GM12891 (cell line): ENCODE data around the gene TAF9B.
"Not testable (repeated sequence)": the region's sequence is repeated elsewhere in the genome, so short reads cannot be mapped to it uniquely, and the experiment has no call there.

Experiments used
- DNase-seq: peaks from one replicate; pipeline ENCODE4 v3.0.0; 2011; ENCODE audit warnings: low spot score; ENCODE audit not compliant: insufficient read length
- FAIRE-seq: peaks from 2 replicates; lab custom pipeline; 2011; peaks lifted over from hg19 to GRCh38; lab: Jason Lieb, UNC
- PAX5 ChIP-seq: IDR thresholded peaks from 2 replicates; pipeline ENCODE4 v1.6.1; 2011; ENCODE audit warnings: low read length, moderate library complexity, mild to moderate bottlenecking; ENCODE audit not compliant: insufficient read depth, severe bottlenecking
- POLR2A ChIP-seq: IDR thresholded peaks from 2 replicates; pipeline ENCODE4 v1.6.1; 2011; ENCODE audit warnings: low read depth, low read length, control low read depth
- POLR2AphosphoS5 ChIP-seq: IDR thresholded peaks from 2 replicates; pipeline ENCODE4 v1.6.1; 2011; ENCODE audit warnings: low read depth, low read length, control low read depth
- POU2F2 ChIP-seq: IDR thresholded peaks from 2 replicates; pipeline ENCODE4 v1.6.1; 2011; ENCODE audit warnings: low read depth, mild to moderate bottlenecking, control low read depth, low read length, moderate library complexity
- SPI1 ChIP-seq: IDR thresholded peaks from 2 replicates; pipeline ENCODE4 v1.6.1; 2011; ENCODE audit warnings: low read depth, low read length, control low read depth
- TAF1 ChIP-seq: IDR thresholded peaks from 2 replicates; pipeline ENCODE4 v1.6.1; 2011; ENCODE audit warnings: low read depth, low read length, control low read depth

TAF9B gene

GRCh38 chrX:78133238-78133960 lies 6.1 kb downstream of the TAF9B start:
- DNase-seq (no peak), FAIRE-seq (no peak)
- TF ChIP-seq SPI1: no peak
- no peak for TF ChIP-seq POLR2AphosphoS5
- no peak for TF ChIP-seq TAF1
- TF ChIP-seq POU2F2: no peak
- no peak for TF ChIP-seq POLR2A
- no peak for TF ChIP-seq PAX5

- TF ChIP-seq POU2F2 (no peak), POLR2AphosphoS5 (no peak), TAF1 (no peak), PAX5 (no peak), SPI1 (no peak), POLR2A (no peak)
- DNase-seq (no peak), FAIRE-seq (no peak)
Observed at GRCh38 chrX:78131117-78131516, 8.3 kb downstream of the TAF9B start.

- no peak for FAIRE-seq
- TF ChIP-seq SPI1: no peak
- no peak for TF ChIP-seq POU2F2
- no peak for TF ChIP-seq TAF1
- TF ChIP-seq PAX5: no peak
- TF ChIP-seq POLR2AphosphoS5: no peak
- 0 out of 2 replicates have a peak, but pooled peaks have one; percentile 20 for TF ChIP-seq POLR2A
- DNase-seq: no peak
Observed at GRCh38 chrX:78130396-78130795, 9.1 kb downstream of the TAF9B start.

- DNase-seq (no peak), FAIRE-seq (no peak)
- TF ChIP-seq POLR2A (0 out of 2 replicates have a peak, but pooled peaks have one; percentile 15), POLR2AphosphoS5 (0 out of 2 replicates have a peak, but pooled peaks have one; percentile 24), SPI1 (no peak)
Observed at GRCh38 chrX:78129714-78130113, 9.7 kb downstream of the TAF9B start.

GRCh38 chrX:78125781-78126180 lies 13.7 kb downstream of the TAF9B start:
- DNase-seq: not testable (repeated sequence)
- peak; percentile 69 for FAIRE-seq

GRCh38 chrX:78125148-78125547 lies 14.3 kb downstream of the TAF9B start:
- FAIRE-seq (no peak), DNase-seq (no peak)
- TF ChIP-seq SPI1: no peak
- no peak for TF ChIP-seq POLR2AphosphoS5
- TF ChIP-seq POU2F2: no peak
- no peak for TF ChIP-seq PAX5
- no peak for TF ChIP-seq TAF1
- TF ChIP-seq POLR2A: no peak

GRCh38 chrX:78124307-78124706 lies 15.1 kb downstream of the TAF9B start:
- TF ChIP-seq POLR2AphosphoS5: no peak
- TF ChIP-seq TAF1: no peak
- no peak for TF ChIP-seq PAX5
- FAIRE-seq: peak; percentile 82
- DNase-seq: no peak

GRCh38 chrX:78123190-78123589 lies 16.3 kb downstream of the TAF9B start:
- DNase-seq: no peak
- FAIRE-seq: peak; percentile 74

GRCh38 chrX:78119521-78120227 lies 19.8 kb downstream of the TAF9B start:
- DNase-seq: no peak
- no peak for TF ChIP-seq POLR2A
- TF ChIP-seq POU2F2: no peak
- TF ChIP-seq TAF1: no peak
- no peak for TF ChIP-seq SPI1
- TF ChIP-seq PAX5: peak; percentile 31
- TF ChIP-seq POLR2AphosphoS5: no peak
- peak; percentile 48 for FAIRE-seq

More at GRCh38 chrX:78123190-78123589, 16.3 kb downstream of the TAF9B start:
- TF ChIP-seq PAX5 (no peak), SPI1 (no peak), POU2F2 (no peak), POLR2AphosphoS5 (no peak), TAF1 (no peak), POLR2A (no peak)

- TF ChIP-seq POLR2A (no peak), PAX5 (no peak), SPI1 (no peak), TAF1 (no peak), POLR2AphosphoS5 (no peak), POU2F2 (no peak)
- no peak for DNase-seq
- FAIRE-seq: no peak
Observed at GRCh38 chrX:78118628-78119027, 20.8 kb downstream of the TAF9B start.
